HG02571 (cell line): ENCODE measurements around the gene PTCHD1.
A peak's percentile ranks its signal among the peaks of the same experiment; 100 is the strongest.

ENCODE experiments used
- ATAC-seq: cut with Tn5 transposase; IDR thresholded peaks from one replicate; pipeline ENCODE4 v1.9.1; 2021; ENCODE audit warnings: mild to moderate bottlenecking, moderate library complexity; ENCODE audit not compliant: unreplicated experiment

Gene PTCHD1

GRCh38 chrX:23334848-23335599 is at the start of gene PTCHD1:
Gene PTCHD1, plus strand, starts transcription at chrX:23334849. Its CDS starts 27 bp downstream, at chrX:23334876.
- no peak for ATAC-seq

GRCh38 chrX:23286731-23287130 is 47.9 kb upstream of the PTCHD1 start:
- ATAC-seq = no peak

- no peak for ATAC-seq
These were observed 47.4 kb upstream of the PTCHD1 start for GRCh38 chrX:23287191-23287725.

GRCh38 chrX:23292354-23292987 is 42.2 kb upstream of the PTCHD1 start:
- ATAC-seq = no peak

GRCh38 chrX:23292988-23293651 is 41.5 kb upstream of the PTCHD1 start:
- ATAC-seq = no peak

- no peak for ATAC-seq
These were observed 29.8 kb upstream of the PTCHD1 start for GRCh38 chrX:23304881-23305280.

GRCh38 chrX:23311731-23312130 is 22.9 kb upstream of the PTCHD1 start:
- ATAC-seq = no peak

GRCh38 chrX:23312136-23312535 is 22.5 kb upstream of the PTCHD1 start:
- ATAC-seq = no peak

- ATAC-seq = peak; percentile 86
These were observed 16.6 kb upstream of the PTCHD1 start for GRCh38 chrX:23317799-23318724.

GRCh38 chrX:23327104-23327503 is 7.5 kb upstream of the PTCHD1 start:
- ATAC-seq = no peak

- no peak for ATAC-seq
These were observed 2.9 kb upstream of the PTCHD1 start for GRCh38 chrX:23331701-23332100.

- no peak for ATAC-seq
These were observed 2.4 kb upstream of the PTCHD1 start for GRCh38 chrX:23332101-23332887.

- no peak for ATAC-seq
These were observed 1.5 kb upstream of the PTCHD1 start for GRCh38 chrX:23332888-23333821.

- no peak for ATAC-seq
These were observed 668 bp upstream of the PTCHD1 start for GRCh38 chrX:23333842-23334520.

- ATAC-seq = no peak
These were observed 165 bp upstream of the PTCHD1 start for GRCh38 chrX:23334521-23334847.

GRCh38 chrX:23338334-23338733 is 3.7 kb downstream of the PTCHD1 start:
- no peak for ATAC-seq

GRCh38 chrX:23341452-23341851 is 6.8 kb downstream of the PTCHD1 start:
- ATAC-seq = no peak

- ATAC-seq = no peak
These were observed 9.7 kb downstream of the PTCHD1 start for GRCh38 chrX:23344238-23344903.
